Neural cell (in vitro differentiated cells): ENCODE results near the gene OR5M8. TPM values are rescaled to one million over a fixed set of nuclear protein-coding genes. Genes with fewer than 3 reads are reported as not detected.

Experiments used
- H2AFZ ChIP-seq: fragments of 200-600, 300-800 bp; sonication (generic), shearing (Covaris generic); 2 replicates; pipeline ENCODE4 v1.6.0; 2014; ENCODE audit warnings: low read depth, mild to moderate bottlenecking, antibody characterized with exemption, low read length, moderate library complexity
- H3F3A ChIP-seq: fragments of 200-600 bp; shearing (Covaris generic); 2 replicates; pipeline ENCODE4 v1.6.1; 2016; ENCODE audit warnings: mild to moderate bottlenecking, moderate library complexity, mixed read lengths, antibody characterized with exemption, low read length; ENCODE audit not compliant: insufficient read depth, poor library complexity, severe bottlenecking
- H3K27ac ChIP-seq: fragments of 200-600, 300-800 bp; sonication (generic), shearing (Covaris generic); 2 replicates; pipeline ENCODE4 v1.5.1; 2014; ENCODE audit warnings: mild to moderate bottlenecking, low read length, moderate library complexity
- H3K27me3 ChIP-seq: fragments of 300-800, 200-600 bp; sonication (generic), shearing (Covaris generic); 2 replicates; pipeline ENCODE4 v1.6.0; 2014; ENCODE audit warnings: mild to moderate bottlenecking, low read depth, low read length, moderate library complexity; ENCODE audit not compliant: insufficient read depth
- H3K36me3 ChIP-seq: fragments of 300-800, 200-600 bp; sonication (generic), shearing (Covaris generic); 2 replicates; pipeline ENCODE4 v1.5.1; 2014; ENCODE audit warnings: mild to moderate bottlenecking, antibody characterized with exemption, low read length, moderate library complexity; ENCODE audit not compliant: insufficient read depth
- H3K4me2 ChIP-seq: fragments of 300-800, 200-600 bp; sonication (generic), shearing (Covaris generic); 2 replicates; pipeline ENCODE4 v1.6.0; 2014; ENCODE audit warnings: mild to moderate bottlenecking, low read length
- H3K4me3 ChIP-seq: fragments of 300-800, 200-600 bp; sonication (generic), shearing (Covaris generic); 2 replicates; pipeline ENCODE4 v1.5.1; 2014; ENCODE audit warnings: mild to moderate bottlenecking, low read length, moderate library complexity
- H3K79me2 ChIP-seq: fragments of 200-600 bp; shearing (Covaris generic); replicated peaks from 2 replicates; pipeline ENCODE4 v1.6.0; 2014; ENCODE audit warnings: mild to moderate bottlenecking, low read length, moderate library complexity; ENCODE audit not compliant: insufficient read depth
- H3K9ac ChIP-seq: fragments of 300-800, 200-600 bp; sonication (generic), shearing (Covaris generic); 2 replicates; pipeline ENCODE4 v1.6.1; 2016; ENCODE audit warnings: mild to moderate bottlenecking, low read length, mixed read lengths
- H3K9me2 ChIP-seq: fragments of 200-600 bp; shearing (Covaris generic); 2 replicates; pipeline ENCODE4 v1.6.1; 2016; ENCODE audit warnings: mild to moderate bottlenecking, low read length, mixed read lengths; ENCODE audit not compliant: insufficient read depth
- H3K9me3 ChIP-seq: fragments of 200-600, 300-800 bp; sonication (generic), shearing (Covaris generic); 2 replicates; pipeline ENCODE4 v1.6.1; 2016; ENCODE audit warnings: mild to moderate bottlenecking, mixed run types, low read length, moderate library complexity, mixed read lengths
- H4K20me1 ChIP-seq: fragments of 200-600 bp; shearing (Covaris generic); 2 replicates; pipeline ENCODE4 v1.6.1; 2016; ENCODE audit warnings: mild to moderate bottlenecking, mixed run types; ENCODE audit not compliant: insufficient read depth
- EP300 ChIP-seq: fragments of 450-650 bp; conservative IDR thresholded peaks from 2 replicates; pipeline ENCODE4 v1.6.1; 2014; ENCODE audit warnings: antibody characterized with exemption, mild to moderate bottlenecking, moderate library complexity; ENCODE audit not compliant: poor library complexity, severe bottlenecking
- EZH2 ChIP-seq: fragments of 200-600, 300-800 bp; shearing (Covaris generic), sonication (generic); IDR thresholded peaks from 2 replicates; pipeline ENCODE4 v1.6.1; 2014; ENCODE audit warnings: antibody characterized with exemption, low read length, borderline replicate concordance, mild to moderate bottlenecking; ENCODE audit not compliant: insufficient read depth, poor library complexity, severe bottlenecking
- MXI1 ChIP-seq: fragments of 450-650 bp; conservative IDR thresholded peaks from 2 replicates; pipeline ENCODE4 v1.6.1; 2014; ENCODE audit warnings: antibody characterized with exemption, mild to moderate bottlenecking; ENCODE audit not compliant: poor library complexity, severe bottlenecking
- POLR2AphosphoS5 ChIP-seq: IDR thresholded peaks from 2 replicates; pipeline ENCODE4 v1.6.1; 2012
- RAD21 ChIP-seq: fragments of 450-650 bp; conservative IDR thresholded peaks from 2 replicates; pipeline ENCODE4 v1.6.1; 2014; ENCODE audit warnings: antibody characterized with exemption, mild to moderate bottlenecking, moderate library complexity
- SMC3 ChIP-seq: fragments of 450-650 bp; conservative IDR thresholded peaks from 2 replicates; pipeline ENCODE4 v1.6.1; 2014; ENCODE audit warnings: antibody characterized with exemption, mild to moderate bottlenecking, moderate library complexity; ENCODE audit not compliant: poor library complexity
- TAF1 ChIP-seq: IDR thresholded peaks from 2 replicates; pipeline ENCODE4 v1.6.1; 2012; ENCODE audit warnings: low read depth
- polyA plus RNA-seq: library from polyadenylated mRNA; depleted of rRNA; stranded (reverse); fragments of >200 nt; gene quantifications from 2 replicates; pipeline ENCODE4 v1.2.3, GENCODE V29; 2014
- TF ChIP-seq, protein P1 (sequence below): IDR thresholded peaks from 2 replicates; pipeline ENCODE4 v1.6.1; 2012; ENCODE audit warnings: borderline replicate concordance
- TF ChIP-seq, protein P2 (sequence below): fragments of 450-650 bp; IDR thresholded peaks from 2 replicates; pipeline ENCODE4 v1.5.1; 2014; ENCODE audit warnings: antibody characterized with exemption, mild to moderate bottlenecking, moderate library complexity; ENCODE audit not compliant: poor library complexity, severe bottlenecking

Gene OR5M8
- polyA plus RNA-seq, 1 donor from 2014 or later, result not detected

DNA sequence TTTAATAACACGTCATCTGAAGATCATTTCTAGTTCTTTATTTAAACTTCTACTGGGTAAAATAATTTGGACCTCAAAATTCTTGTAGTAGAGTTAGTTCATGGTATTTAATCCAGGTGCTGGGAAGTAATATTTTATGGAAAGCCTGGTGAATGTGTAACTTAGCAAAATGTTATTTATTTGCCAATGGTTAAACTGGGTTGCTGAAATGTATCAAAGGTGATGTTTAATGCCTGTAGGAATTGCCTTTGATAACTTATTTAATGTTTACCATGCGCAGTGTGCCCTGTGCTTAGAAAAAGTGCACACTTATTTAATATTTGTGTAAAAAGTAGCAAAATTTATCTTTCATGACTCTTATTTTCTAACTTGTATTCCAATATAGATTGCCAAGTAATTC, 40.7 kb upstream of the OR5M8 start:
- H3K79me2 ChIP-seq, result no peaks in the 10 kb centered on the region
- H3F3A ChIP-seq, result no peaks in the 10 kb centered on the region
- TF ChIP-seq EP300 (no peak), TAF1 (no peak), RAD21 (no peak), SMC3 (no peak)
- TF ChIP-seq, protein P1, sequence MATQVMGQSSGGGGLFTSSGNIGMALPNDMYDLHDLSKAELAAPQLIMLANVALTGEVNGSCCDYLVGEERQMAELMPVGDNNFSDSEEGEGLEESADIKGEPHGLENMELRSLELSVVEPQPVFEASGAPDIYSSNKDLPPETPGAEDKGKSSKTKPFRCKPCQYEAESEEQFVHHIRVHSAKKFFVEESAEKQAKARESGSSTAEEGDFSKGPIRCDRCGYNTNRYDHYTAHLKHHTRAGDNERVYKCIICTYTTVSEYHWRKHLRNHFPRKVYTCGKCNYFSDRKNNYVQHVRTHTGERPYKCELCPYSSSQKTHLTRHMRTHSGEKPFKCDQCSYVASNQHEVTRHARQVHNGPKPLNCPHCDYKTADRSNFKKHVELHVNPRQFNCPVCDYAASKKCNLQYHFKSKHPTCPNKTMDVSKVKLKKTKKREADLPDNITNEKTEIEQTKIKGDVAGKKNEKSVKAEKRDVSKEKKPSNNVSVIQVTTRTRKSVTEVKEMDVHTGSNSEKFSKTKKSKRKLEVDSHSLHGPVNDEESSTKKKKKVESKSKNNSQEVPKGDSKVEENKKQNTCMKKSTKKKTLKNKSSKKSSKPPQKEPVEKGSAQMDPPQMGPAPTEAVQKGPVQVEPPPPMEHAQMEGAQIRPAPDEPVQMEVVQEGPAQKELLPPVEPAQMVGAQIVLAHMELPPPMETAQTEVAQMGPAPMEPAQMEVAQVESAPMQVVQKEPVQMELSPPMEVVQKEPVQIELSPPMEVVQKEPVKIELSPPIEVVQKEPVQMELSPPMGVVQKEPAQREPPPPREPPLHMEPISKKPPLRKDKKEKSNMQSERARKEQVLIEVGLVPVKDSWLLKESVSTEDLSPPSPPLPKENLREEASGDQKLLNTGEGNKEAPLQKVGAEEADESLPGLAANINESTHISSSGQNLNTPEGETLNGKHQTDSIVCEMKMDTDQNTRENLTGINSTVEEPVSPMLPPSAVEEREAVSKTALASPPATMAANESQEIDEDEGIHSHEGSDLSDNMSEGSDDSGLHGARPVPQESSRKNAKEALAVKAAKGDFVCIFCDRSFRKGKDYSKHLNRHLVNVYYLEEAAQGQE, result no peak
- no peak overlapping the region for H3K4me3 ChIP-seq
- no peaks in the 10 kb centered on the region for H3K9me3 ChIP-seq
- no peak overlapping the region for H3K9ac ChIP-seq
- H3K36me3 ChIP-seq, result no peaks in the 10 kb centered on the region
- no peak overlapping the region for H3K27ac ChIP-seq
- no peaks in the 10 kb centered on the region for H4K20me1 ChIP-seq
- no peak overlapping the region for H3K4me2 ChIP-seq
- H3K9me2 ChIP-seq, result no peaks in the 10 kb centered on the region
- no peak overlapping the region for H2AFZ ChIP-seq
- no peaks in the 10 kb centered on the region for H3K27me3 ChIP-seq

DNA sequence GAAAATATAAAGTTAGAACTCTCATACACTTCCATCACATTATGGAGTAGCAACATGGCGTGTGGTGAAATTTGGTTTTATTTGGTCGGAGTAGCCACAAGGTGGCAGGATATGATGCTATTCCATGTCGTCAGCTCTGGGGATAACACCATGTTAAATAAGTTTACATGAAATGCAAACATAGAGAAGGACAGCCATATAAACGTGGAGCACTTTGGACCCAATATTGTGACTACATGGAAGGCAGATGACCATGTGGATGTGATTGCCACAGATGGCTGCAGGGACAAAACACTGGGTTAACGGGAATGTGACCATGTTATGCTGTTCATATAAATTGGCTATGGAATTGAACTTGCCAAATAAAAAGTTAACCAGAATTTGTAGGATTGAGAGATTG, 30.8 kb upstream of the OR5M8 start:
- no peak overlapping the region for H2AFZ ChIP-seq
- no peaks in the 10 kb centered on the region for H3K9me3 ChIP-seq
- H3F3A ChIP-seq, result no peaks in the 10 kb centered on the region
- H3K4me2 ChIP-seq, result no peak overlapping the region
- TF ChIP-seq EP300, result no peak
- no peak for TF ChIP-seq SMC3
- TF ChIP-seq, protein P1, result no peak
- TF ChIP-seq EZH2, result no peak
- no peak for TF ChIP-seq POLR2AphosphoS5
- no peak for TF ChIP-seq MXI1
- TF ChIP-seq TAF1, result no peak
- no peak for TF ChIP-seq RAD21
- TF ChIP-seq, protein P2, sequence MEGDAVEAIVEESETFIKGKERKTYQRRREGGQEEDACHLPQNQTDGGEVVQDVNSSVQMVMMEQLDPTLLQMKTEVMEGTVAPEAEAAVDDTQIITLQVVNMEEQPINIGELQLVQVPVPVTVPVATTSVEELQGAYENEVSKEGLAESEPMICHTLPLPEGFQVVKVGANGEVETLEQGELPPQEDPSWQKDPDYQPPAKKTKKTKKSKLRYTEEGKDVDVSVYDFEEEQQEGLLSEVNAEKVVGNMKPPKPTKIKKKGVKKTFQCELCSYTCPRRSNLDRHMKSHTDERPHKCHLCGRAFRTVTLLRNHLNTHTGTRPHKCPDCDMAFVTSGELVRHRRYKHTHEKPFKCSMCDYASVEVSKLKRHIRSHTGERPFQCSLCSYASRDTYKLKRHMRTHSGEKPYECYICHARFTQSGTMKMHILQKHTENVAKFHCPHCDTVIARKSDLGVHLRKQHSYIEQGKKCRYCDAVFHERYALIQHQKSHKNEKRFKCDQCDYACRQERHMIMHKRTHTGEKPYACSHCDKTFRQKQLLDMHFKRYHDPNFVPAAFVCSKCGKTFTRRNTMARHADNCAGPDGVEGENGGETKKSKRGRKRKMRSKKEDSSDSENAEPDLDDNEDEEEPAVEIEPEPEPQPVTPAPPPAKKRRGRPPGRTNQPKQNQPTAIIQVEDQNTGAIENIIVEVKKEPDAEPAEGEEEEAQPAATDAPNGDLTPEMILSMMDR, result no peak
- no peaks in the 10 kb centered on the region for H3K79me2 ChIP-seq
- no peak overlapping the region for H3K4me3 ChIP-seq
- no peaks in the 10 kb centered on the region for H3K36me3 ChIP-seq
- H3K9ac ChIP-seq, result no peak overlapping the region
- no peaks in the 10 kb centered on the region for H3K27me3 ChIP-seq
- no peaks in the 10 kb centered on the region for H4K20me1 ChIP-seq
- no peaks in the 10 kb centered on the region for H3K9me2 ChIP-seq
- no peak overlapping the region for H3K27ac ChIP-seq
